Measurements from ENCODE around the gene PLN.

DNA sequence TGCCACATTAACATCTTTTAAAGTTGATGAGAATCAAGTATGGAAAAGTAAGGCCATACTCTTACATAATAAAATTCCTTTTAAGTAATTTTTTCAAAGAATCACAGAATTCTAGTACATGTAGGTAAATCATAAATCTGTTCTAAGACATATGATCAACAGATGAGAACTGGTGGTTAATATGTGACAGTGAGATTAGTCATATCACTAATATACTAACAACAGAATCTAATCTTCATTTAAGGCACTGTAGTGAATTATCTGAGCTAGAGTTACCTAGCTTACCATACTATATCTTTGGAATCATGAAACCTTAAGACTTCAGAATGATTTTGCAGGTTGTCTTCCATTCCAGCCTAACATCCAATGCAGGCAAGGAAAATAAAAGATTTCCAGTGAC is 11.6 kb downstream of the PLN start:
- TF ChIP-seq TAF1 (IDR thresholded peaks at IDR 0.05; ENCODE audit: low read depth, low read length), result no peak
- no peak for TF ChIP-seq POLR2A (IDR thresholded peaks at IDR 0.05; ENCODE audit: low read depth, low read length)
- no peak for TF ChIP-seq POLR2AphosphoS5 (IDR thresholded peaks at IDR 0.05; ENCODE audit: low read depth, low read length)
- no peak for TF ChIP-seq SPI1 (IDR thresholded peaks at IDR 0.05; ENCODE audit: low read depth, low read length)
- TF ChIP-seq POU2F2 (IDR thresholded peaks at IDR 0.05; ENCODE audit: low read depth, low read length), result no peak
